ENCODE measurements around the gene MGST2. TPM values are rescaled to one million over a fixed set of nuclear protein-coding genes. Genes with fewer than 3 reads are reported as not detected.

MGST2 gene
- total and polyA plus RNA-seq, 7 experiments from 2014 or later: 1.4 to 37.3 (median 2.5) TPM

- H3K36me3 ChIP-seq (ENCODE audit: control insufficient read depth in 2 of 3, insufficient read depth in 3 of 3, low read length in 3 of 3): no peaks in the 10 kb centered on the region
- no peak overlapping the region for H3K4me3 Mint-ChIP-seq
- intact Hi-C loops (cut with micrococcal nuclease): no loop called here
- no peaks in the 10 kb centered on the region for H3K4me1 ChIP-seq (ENCODE audit: control insufficient read depth in 2 of 2, insufficient read depth in 2 of 2, low read length in 2 of 2)
- ATAC-seq (no peak), DNase-seq (no peak)
- no peaks in the 10 kb centered on the region for H3K36me3 Mint-ChIP-seq
- H3K4me3 ChIP-seq (ENCODE audit: low read length): no peak overlapping the region
- no peaks in the 10 kb centered on the region for H3K9me3 Mint-ChIP-seq
- H3K9me3 ChIP-seq (ENCODE audit: control insufficient read depth in 2 of 3, low read length in 3 of 3): no peaks in the 10 kb centered on the region
- peak overlapping the region in 1 of 9 donors; percentile 30 for H3K27ac Mint-ChIP-seq
- ChIA-PET CTCF (no interaction called here), POLR2A (no interaction called here)
- H3K27me3 Mint-ChIP-seq: peaks cover 0 to 6% (median 4%) of the 10 kb centered on the region in 5 donors
- no peak overlapping the region for H3K27ac ChIP-seq (ENCODE audit: low read depth, low read length)
- H3K4me1 Mint-ChIP-seq: peaks cover 0 to 3% (median 0%) of the 10 kb centered on the region in 7 donors
- H3K27me3 ChIP-seq (ENCODE audit: control insufficient read depth in 2 of 2, insufficient read depth in 2 of 2, low read length in 2 of 2): no peaks in the 10 kb centered on the region
Observed at GRCh38 chr4:139746431-139747171, 81.0 kb downstream of the MGST2 start.

DNA sequence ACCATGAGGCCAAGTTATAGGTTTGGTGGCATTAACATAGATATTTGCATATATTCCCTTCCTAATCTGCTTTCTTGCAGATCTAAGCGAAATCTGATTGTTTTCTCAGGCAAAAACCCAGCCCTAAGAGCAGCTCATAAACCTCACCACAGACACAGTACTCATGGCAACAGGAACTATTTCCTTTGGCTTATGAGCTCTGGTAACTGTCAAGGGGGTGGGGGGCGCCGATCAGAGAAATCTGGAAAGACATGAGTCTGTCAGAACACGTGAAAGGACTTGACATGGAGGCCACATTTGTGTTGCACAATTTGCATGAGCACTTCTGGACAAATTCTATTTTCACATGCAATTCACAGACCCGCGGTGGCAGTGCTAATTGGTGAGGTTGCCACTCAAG is 83.7 kb downstream of the MGST2 start:
- no peak overlapping the region for H3K27ac Mint-ChIP-seq
- POLR2A ChIA-PET: no interaction called here

GRCh38 chr4:139749835-139750498 is 84.3 kb downstream of the MGST2 start:
- H3K4me1 Mint-ChIP-seq: peaks cover 0 to 3% (median 0%) of the 10 kb centered on the region in 7 donors
- no peaks in the 10 kb centered on the region for H3K36me3 Mint-ChIP-seq
- no peaks in the 10 kb centered on the region for H3K9me3 Mint-ChIP-seq
- no peak overlapping the region for H3K4me3 Mint-ChIP-seq
- no peaks in the 10 kb centered on the region for H3K36me3 ChIP-seq (ENCODE audit: control insufficient read depth in 2 of 3, insufficient read depth in 3 of 3, low read length in 3 of 3)
- ATAC-seq (no peak), DNase-seq (no peak)
- peaks cover 0 to 6% (median 4%) of the 10 kb centered on the region in 5 donors for H3K27me3 Mint-ChIP-seq
- POLR2A ChIA-PET: no interaction called here
- intact Hi-C loops (cut with micrococcal nuclease): no loop called here
- no peaks in the 10 kb centered on the region for H3K4me1 ChIP-seq (ENCODE audit: control insufficient read depth in 2 of 2, insufficient read depth in 2 of 2, low read length in 2 of 2)
- CTCF ChIA-PET: no interaction called here
- H3K27ac ChIP-seq (ENCODE audit: low read depth, low read length): no peak overlapping the region
- no peak overlapping the region for H3K27ac Mint-ChIP-seq
- H3K4me3 ChIP-seq (ENCODE audit: low read length): no peak overlapping the region
- no peaks in the 10 kb centered on the region for H3K9me3 ChIP-seq (ENCODE audit: control insufficient read depth in 2 of 3, low read length in 3 of 3)
- no peaks in the 10 kb centered on the region for H3K27me3 ChIP-seq (ENCODE audit: control insufficient read depth in 2 of 2, insufficient read depth in 2 of 2, low read length in 2 of 2)

More for the DNA sequence above, 83.7 kb downstream of the MGST2 start:
- DNase-seq (no peak), ATAC-seq (no peak)
- Mint-ChIP-seq H3K27me3 (peaks cover 0 to 6% (median 5%) of the 10 kb centered on the region in 5 donors), H3K4me1 (peaks cover 0 to 3% (median 0%) of the 10 kb centered on the region in 7 donors), H3K9me3 (no peaks in the 10 kb centered on the region), H3K4me3 (no peak overlapping the region), H3K36me3 (no peaks in the 10 kb centered on the region)
- no peaks in the 10 kb centered on the region for H3K27me3 ChIP-seq (ENCODE audit: control insufficient read depth in 2 of 2, insufficient read depth in 2 of 2, low read length in 2 of 2)
- intact Hi-C loops (cut with micrococcal nuclease): no loop called here
- CTCF ChIA-PET: no interaction called here
- no peaks in the 10 kb centered on the region for H3K36me3 ChIP-seq (ENCODE audit: control insufficient read depth in 2 of 3, insufficient read depth in 3 of 3, low read length in 3 of 3)
- no peak overlapping the region for H3K27ac ChIP-seq (ENCODE audit: low read depth, low read length)
- H3K4me3 ChIP-seq (ENCODE audit: low read length): no peak overlapping the region
- H3K9me3 ChIP-seq (ENCODE audit: control insufficient read depth in 2 of 3, low read length in 3 of 3): no peaks in the 10 kb centered on the region
- no peaks in the 10 kb centered on the region for H3K4me1 ChIP-seq (ENCODE audit: control insufficient read depth in 2 of 2, insufficient read depth in 2 of 2, low read length in 2 of 2)

- Histone ChIP-seq H3K36me3 (ENCODE audit: control insufficient read depth in 2 of 3, insufficient read depth in 3 of 3, low read length in 3 of 3) (no peaks in the 10 kb centered on the region), H3K27me3 (ENCODE audit: control insufficient read depth in 2 of 2, insufficient read depth in 2 of 2, low read length in 2 of 2) (no peaks in the 10 kb centered on the region), H3K4me1 (ENCODE audit: control insufficient read depth in 2 of 2, insufficient read depth in 2 of 2, low read length in 2 of 2) (no peaks in the 10 kb centered on the region), H3K27ac (ENCODE audit: low read depth, low read length) (no peak overlapping the region), H3K9me3 (ENCODE audit: control insufficient read depth in 2 of 3, low read length in 3 of 3) (no peaks in the 10 kb centered on the region), H3K4me3 (ENCODE audit: low read length) (no peak overlapping the region)
- Mint-ChIP-seq H3K36me3 (peaks cover 0 to 2% (median 0%) of the 10 kb centered on the region in 5 donors), H3K4me3 (no peak overlapping the region), H3K4me1 (peaks cover 0 to 9% (median 7%) of the 10 kb centered on the region in 7 donors), H3K27ac (no peak overlapping the region), H3K9me3 (no peaks in the 10 kb centered on the region), H3K27me3 (peaks cover 0 to 19% (median 0%) of the 10 kb centered on the region in 5 donors)
- CTCF ChIA-PET: no interaction called here
- ATAC-seq (no peak), DNase-seq (no peak)
- intact Hi-C loops (cut with micrococcal nuclease): no loop called here
- POLR2A ChIA-PET: no interaction called here
Observed at GRCh38 chr4:139753686-139754085, 88.1 kb downstream of the MGST2 start.

Other genes starting within 250 kb of the MGST2 start
- 10 to 100 TPM in 4 of 5 experiments, 1 to 10 TPM in 1; 5.7 to 18.1 (median 17.1) TPM for gene RAB33B, start 211.7 kb upstream of the MGST2 start, total RNA-seq
- gene RAB33B, start 211.7 kb upstream of the MGST2 start, polyA plus RNA-seq: 10 to 100 TPM in 1 of 2 donors, 1 to 10 TPM in 1; 5.8 to 12.0 TPM
- 10 to 100 TPM in 2 of 5 experiments, 1 to 10 TPM in 3; 7.4 to 16.7 (median 9.4) TPM for gene SETD7, start 109.6 kb upstream of the MGST2 start, total RNA-seq
- gene SETD7, start 109.6 kb upstream of the MGST2 start, polyA plus RNA-seq: 1 to 10 TPM; 1.0 to 2.8 TPM